PFSK-1 (cell line): ENCODE data around the gene RFX2.

Experiments used
- POLR2AphosphoS5 ChIP-seq: IDR thresholded peaks from 2 replicates; pipeline ENCODE4 v1.6.1; 2012; ENCODE audit warnings: low read depth, mild to moderate bottlenecking, control low read depth, low read length, moderate library complexity
- SIN3A ChIP-seq: IDR thresholded peaks from 2 replicates; pipeline ENCODE4 v1.6.1; 2012; ENCODE audit warnings: mild to moderate bottlenecking, low read length, moderate library complexity, borderline replicate concordance; ENCODE audit not compliant: insufficient read depth

- TF ChIP-seq SIN3A (no peak), POLR2AphosphoS5 (no peak)
These were observed 69.2 kb downstream of the RFX2 start for GRCh38 chr19:6041071-6041470.
